Measurements from ENCODE around the gene HMGA1. TPM values are rescaled to one million over a fixed set of nuclear protein-coding genes. Genes with fewer than 3 reads are reported as not detected.

HMGA1 gene
- total RNA-seq, 1 donor from 2014 or later: 38.5 TPM

DNA sequence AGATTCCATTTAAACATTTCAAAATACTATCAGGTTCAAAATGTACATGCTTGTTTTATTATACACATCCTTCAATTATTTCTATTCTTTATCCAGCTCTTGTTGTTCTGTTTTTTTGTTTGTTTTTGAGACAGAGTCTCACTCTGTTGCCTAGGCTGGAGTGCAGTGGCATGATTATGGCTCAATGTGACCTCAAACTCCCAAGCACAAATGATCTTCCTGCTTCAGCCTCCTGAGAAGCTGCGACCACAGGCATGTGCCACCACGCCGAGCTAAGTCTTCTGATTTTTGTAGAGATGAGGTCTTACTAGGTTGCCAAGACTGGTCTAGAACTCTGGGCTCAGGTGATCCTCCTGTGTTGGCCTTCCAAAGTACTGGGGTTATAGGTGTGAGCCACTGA lies 56.3 kb downstream of the HMGA1 start:
- no peak for DNase-seq

DNA sequence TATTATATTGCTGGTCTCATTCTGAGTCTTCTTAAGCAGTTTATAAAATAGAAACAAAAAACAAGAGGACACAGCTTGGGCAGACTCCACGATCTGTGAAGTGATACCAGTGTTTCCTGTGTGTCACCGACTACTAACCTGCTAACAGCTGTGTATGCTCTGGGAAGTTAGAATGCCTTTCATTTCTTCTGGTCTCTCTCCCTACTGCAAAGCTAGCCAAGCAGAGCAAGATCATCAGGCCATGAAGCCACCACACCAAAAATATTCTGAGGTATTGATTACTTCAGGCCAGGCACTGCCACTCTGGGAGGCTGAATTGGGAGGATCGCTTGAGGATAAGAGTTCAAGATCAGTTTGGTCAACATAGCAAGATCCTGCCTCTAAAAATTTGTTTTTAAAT lies 59.0 kb downstream of the HMGA1 start:
- no peak for DNase-seq

Small RNAs within 50 kb of the gene (small RNA-seq; reads per million reads assigned to genes)
- not detected for gene MIR6835 (ENCODE audit: low replicate concordance)

Other genes starting within 250 kb of the HMGA1 start
- gene GRM4, start 90.8 kb upstream of the HMGA1 start, total RNA-seq: 0.69 TPM
- 4.0 TPM for gene SMIM29, start 12.1 kb downstream of the HMGA1 start, total RNA-seq
- 21.3 TPM for gene NUDT3, start 155.8 kb downstream of the HMGA1 start, total RNA-seq
- gene RPS10, start 189.2 kb downstream of the HMGA1 start, total RNA-seq: 1,455 TPM
- gene PACSIN1, start 229.2 kb downstream of the HMGA1 start, total RNA-seq: not detected